GM12864 (cell line): ENCODE measurements around the gene SSC4D.
"Not testable (repeated sequence)": the region's sequence is repeated elsewhere in the genome, so short reads cannot be mapped to it uniquely, and the experiment has no call there.

Experiments
- DNase-seq: peaks from one replicate; pipeline ENCODE4 v3.0.0-alpha.2; 2011; ENCODE audit warnings: low read depth
- H3K4me3 ChIP-seq: 2 replicates; pipeline ENCODE4 v1.5.1; 2011; ENCODE audit warnings: mild to moderate bottlenecking, low read depth, low read length, control low read depth
- TF ChIP-seq, protein P1 (sequence below): IDR thresholded peaks from 2 replicates; pipeline ENCODE4 v1.5.1; 2011; ENCODE audit warnings: low read depth, mild to moderate bottlenecking, moderate library complexity, low read length, control low read depth, inconsistent platforms; ENCODE audit errors: missing control alignments

Gene SSC4D

DNA sequence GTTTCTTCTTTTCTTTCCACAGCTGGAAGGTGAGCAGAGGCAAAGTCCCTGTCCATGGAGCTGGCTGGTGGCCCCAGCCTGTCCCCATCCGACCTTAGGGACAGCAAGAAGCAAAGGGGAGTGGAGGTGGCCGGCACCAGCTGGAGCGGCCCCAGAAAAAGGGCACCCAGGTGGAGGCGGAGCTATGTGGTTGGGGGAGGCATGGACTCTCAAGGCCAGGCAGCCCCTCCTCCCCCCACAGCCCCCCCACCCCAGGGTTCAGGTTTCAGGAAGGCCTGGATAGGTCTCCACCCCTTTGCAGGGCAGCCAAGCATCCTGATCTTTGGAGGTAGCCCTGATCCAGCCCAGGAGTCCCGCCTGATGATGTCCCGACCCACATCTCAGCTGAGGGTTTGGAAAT is at the start of gene SSC4D:
SSC4D (minus strand) TSS at position 161 of the 400 bp plus-strand sequence. CDS start 5,258 bp downstream, outside the sequence.
- no peak for DNase-seq
- no peak within 1 kb of the TSS for H3K4me3 ChIP-seq
- TF ChIP-seq, protein P1, sequence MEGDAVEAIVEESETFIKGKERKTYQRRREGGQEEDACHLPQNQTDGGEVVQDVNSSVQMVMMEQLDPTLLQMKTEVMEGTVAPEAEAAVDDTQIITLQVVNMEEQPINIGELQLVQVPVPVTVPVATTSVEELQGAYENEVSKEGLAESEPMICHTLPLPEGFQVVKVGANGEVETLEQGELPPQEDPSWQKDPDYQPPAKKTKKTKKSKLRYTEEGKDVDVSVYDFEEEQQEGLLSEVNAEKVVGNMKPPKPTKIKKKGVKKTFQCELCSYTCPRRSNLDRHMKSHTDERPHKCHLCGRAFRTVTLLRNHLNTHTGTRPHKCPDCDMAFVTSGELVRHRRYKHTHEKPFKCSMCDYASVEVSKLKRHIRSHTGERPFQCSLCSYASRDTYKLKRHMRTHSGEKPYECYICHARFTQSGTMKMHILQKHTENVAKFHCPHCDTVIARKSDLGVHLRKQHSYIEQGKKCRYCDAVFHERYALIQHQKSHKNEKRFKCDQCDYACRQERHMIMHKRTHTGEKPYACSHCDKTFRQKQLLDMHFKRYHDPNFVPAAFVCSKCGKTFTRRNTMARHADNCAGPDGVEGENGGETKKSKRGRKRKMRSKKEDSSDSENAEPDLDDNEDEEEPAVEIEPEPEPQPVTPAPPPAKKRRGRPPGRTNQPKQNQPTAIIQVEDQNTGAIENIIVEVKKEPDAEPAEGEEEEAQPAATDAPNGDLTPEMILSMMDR = no peak

DNA sequence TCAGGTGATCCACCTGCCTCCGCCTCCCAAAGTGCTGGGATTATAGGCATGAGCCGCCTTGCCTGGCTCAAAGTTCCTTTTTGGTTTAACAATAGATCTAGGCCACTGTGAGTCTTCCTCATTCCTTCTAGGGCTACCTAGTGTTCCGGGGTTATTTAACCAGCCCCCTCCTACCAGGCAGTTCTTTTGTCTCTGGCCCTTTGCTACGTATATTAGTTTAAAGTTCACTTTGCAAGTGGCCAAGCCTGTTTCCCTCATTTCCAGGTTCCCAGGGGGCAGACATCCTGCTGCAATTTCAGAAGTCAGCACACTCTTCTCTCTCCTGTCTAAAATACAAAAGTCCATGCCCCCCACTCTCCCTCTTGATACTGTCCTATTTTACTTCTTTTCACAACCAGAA is 49.0 kb upstream of the SSC4D start:
- not testable (repeated sequence) for DNase-seq, H3K4me3 ChIP-seq

GRCh38 chr7:76457017-76457416 is 47.5 kb upstream of the SSC4D start:
- H3K4me3 ChIP-seq, DNase-seq: not testable (repeated sequence)

DNA sequence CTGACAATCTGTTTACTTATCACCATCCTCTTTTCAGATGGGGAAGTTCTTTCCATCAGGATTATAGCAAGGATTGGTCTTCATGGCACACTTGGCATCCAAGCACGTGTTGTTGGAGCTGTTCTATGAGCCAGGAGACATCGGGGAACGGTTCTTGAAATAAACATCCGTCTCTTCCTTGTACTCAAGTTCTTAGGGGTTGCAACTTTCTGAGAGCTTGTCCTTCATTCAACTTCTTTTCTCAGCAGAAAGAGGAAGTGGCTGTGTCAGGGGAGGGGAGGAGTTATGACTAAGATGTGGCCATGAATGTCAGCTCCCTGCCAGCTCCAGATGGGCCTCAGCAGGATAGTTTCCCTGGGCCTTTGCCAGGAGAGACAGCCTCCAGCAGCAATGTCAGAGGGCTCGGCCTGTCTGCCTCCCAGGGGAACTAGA is 36.1 kb upstream of the SSC4D start:
- H3K4me3 ChIP-seq = not testable (repeated sequence)
- DNase-seq = peak; percentile 13

- H3K4me3 ChIP-seq, DNase-seq: not testable (repeated sequence)
These were observed 34.3 kb upstream of the SSC4D start for GRCh38 chr7:76443846-76444245.

DNA sequence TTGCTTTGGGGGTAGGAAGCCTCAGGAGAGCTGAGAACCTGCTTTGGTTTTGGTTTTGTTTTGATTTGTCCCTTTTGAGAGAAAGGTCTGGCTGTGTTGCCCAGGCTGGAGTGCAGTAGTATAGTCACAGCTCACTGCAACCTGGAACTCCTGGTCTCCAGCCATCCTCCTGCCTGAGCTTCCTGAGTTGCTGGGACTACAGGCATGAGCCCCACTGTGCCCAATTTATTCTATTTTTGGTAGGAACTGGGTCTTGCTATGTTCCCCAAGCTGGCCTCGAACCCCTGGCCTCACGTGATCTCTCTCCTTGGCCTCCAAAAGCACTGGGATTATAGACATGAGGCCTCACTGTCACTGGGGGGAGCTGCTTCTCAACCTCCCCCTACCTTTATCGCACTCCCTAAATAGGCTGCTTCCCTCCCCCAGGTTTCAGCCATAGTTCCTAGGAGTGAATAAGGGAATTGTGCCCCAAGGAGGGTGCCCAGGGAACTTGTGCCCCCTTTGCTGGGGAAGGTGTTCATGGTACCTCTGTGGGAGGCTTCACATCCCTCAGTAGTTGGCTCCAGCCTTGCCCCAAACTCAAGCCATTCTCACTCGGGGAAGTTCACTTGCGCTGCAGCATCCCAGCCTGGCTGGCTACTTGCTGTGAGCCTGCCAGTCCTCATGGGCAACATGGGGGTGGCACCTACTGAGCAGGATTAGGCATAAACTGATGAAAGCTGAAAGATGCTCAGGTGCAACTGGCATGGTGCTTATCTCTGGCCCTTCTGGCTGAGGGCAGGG is 33.4 kb upstream of the SSC4D start:
- not testable (repeated sequence) for DNase-seq, H3K4me3 ChIP-seq

GRCh38 chr7:76441792-76442191 is 32.3 kb upstream of the SSC4D start:
- DNase-seq, H3K4me3 ChIP-seq: not testable (repeated sequence)

DNA sequence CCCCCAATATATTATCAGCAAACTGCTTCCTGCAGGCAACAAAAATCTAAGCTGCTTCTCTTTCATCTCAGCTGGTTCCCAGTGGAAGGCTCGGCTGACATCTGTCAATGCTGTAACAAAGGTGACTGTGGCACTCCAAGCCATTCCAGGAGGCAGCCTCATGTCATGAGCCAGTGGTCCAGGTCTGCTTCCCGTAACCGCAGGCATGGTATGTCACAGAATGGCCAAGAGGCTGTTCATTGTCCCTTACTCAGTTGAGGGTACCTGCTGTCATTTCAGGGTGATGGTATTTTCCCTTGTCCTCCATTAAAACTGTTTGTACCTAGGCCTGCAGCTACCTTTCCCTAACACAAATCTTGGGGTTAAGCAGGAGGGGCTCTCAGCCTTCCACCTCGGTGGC is 30.9 kb upstream of the SSC4D start:
- not testable (repeated sequence) for DNase-seq, H3K4me3 ChIP-seq

- not testable (repeated sequence) for DNase-seq, H3K4me3 ChIP-seq
These were observed 29.8 kb upstream of the SSC4D start for GRCh38 chr7:76439120-76439888.

DNA sequence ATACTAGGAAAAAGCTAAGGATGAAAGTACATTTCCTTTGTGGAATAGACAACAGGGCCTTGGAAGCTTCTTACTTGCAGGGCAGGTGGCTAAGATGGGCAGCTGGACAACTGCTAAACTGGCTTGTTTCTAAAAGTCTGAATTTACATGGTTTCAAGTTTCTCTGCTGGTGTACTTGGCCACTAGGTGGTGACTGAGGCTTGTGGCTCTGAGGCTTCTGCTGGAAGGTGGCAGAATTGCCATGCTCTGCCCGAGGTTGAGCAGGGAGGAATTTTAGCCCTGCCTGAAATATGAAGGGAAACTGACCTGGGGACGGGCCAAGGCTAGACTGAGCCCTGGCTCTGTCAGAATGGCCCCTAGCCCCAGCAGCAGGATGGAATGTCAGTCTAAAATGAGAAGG is 28.4 kb upstream of the SSC4D start:
- TF ChIP-seq, protein P1 = peak; percentile 64
- H3K4me3 ChIP-seq = not testable (repeated sequence)
- peak; percentile 57 for DNase-seq

DNA sequence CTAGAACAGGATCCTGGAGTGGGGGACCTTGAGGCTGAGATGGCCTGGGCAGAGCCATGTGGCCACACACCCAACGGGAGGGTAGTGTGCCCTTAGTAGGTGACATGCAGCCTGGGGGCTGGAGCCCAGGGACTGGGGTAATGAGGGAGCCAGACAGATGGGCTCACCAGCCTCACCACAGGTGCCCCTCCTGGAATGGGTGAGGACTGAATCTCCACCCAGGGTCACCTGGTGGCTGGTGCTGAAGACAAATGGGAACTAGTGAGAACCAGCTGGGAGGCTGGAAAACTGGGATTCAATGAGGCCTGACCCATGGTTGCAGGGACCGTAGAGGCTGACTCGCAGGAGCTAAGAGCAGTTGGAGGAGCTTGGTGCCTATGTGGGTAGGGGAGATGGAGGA is 21.3 kb upstream of the SSC4D start:
- DNase-seq = no peak
- TF ChIP-seq, protein P1 = no peak
- no peak overlapping the region for H3K4me3 ChIP-seq
